Measurements from ENCODE around the gene BLNK. TPM values are rescaled to one million over a fixed set of nuclear protein-coding genes. Genes with fewer than 3 reads are reported as not detected.
A peak's percentile ranks its signal among the peaks of the same experiment; 100 is the strongest.
"Not testable (repeated sequence)": the region's sequence is repeated elsewhere in the genome, so short reads cannot be mapped to it uniquely, and the experiment has no call there.

BLNK gene
- total RNA-seq, 2 donors from 2014 or later: not detected

DNA sequence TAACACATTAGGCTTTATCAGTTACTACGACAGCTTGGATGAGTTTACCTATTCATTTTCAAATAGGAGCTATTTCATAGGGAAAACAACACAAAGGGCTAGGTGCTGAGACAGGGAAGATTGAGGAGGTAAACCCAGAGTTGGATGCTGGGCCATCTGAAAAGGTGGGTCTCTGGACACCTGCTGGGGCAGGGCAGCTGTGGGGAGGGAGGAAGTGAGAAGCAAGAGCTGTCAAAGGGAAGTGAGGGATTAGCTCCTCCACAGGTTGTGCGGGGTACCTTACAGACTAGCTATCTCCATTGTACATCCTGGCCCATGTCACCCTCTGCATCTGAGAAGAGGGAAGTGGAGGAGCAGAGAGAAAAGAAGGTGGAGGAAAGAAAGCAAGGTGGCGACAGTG, 48.9 kb downstream of the BLNK start:
- H3K9me3 Mint-ChIP-seq: no peaks in the 10 kb centered on the region
- DNase-seq (ENCODE audit: low spot score in 2 of 2) (no peak), ATAC-seq (no peak)
- H3K27ac Mint-ChIP-seq: no peak overlapping the region
- no peaks in the 10 kb centered on the region for H3K36me3 Mint-ChIP-seq

DNA sequence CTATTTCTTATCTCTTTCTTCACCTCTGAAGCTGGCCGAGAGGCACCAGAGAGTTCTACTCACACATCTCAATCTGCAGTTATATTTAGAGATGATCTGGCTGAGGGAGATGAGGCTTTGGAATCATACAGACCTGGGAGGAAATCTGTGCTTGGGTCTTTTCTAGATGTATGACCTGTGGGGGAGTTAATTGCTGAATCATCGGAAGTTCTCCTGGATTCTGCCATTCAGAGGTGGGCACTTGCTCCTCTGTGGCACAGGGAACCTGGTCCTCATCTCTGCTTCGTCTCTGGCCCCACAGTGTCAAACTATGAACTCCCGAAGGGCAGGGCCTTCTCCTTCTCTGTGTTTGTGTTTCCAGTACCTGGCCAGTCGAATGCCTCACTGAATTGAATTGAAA, 52.5 kb downstream of the BLNK start:
- DNase-seq (ENCODE audit: low spot score in 2 of 2) (no peak), ATAC-seq (no peak)
- Mint-ChIP-seq H3K9me3 (no peaks in the 10 kb centered on the region), H3K27ac (no peak overlapping the region), H3K36me3 (no peaks in the 10 kb centered on the region)

- Mint-ChIP-seq H3K27ac (no peak overlapping the region), H3K9me3 (no peaks in the 10 kb centered on the region), H3K36me3 (no peaks in the 10 kb centered on the region)
- ATAC-seq (no peak), DNase-seq (ENCODE audit: low spot score in 2 of 2) (no peak)
These were observed 53.7 kb downstream of the BLNK start for GRCh38 chr10:96217711-96218110.

GRCh38 chr10:96216775-96217174, 54.6 kb downstream of the BLNK start:
- ATAC-seq (no peak), DNase-seq (ENCODE audit: low spot score in 2 of 2) (no peak)
- Mint-ChIP-seq H3K9me3 (no peaks in the 10 kb centered on the region), H3K27ac (no peak overlapping the region), H3K36me3 (no peaks in the 10 kb centered on the region)

GRCh38 chr10:96212911-96213310, 58.5 kb downstream of the BLNK start:
- no peak for ATAC-seq
- Mint-ChIP-seq H3K27ac (no peak overlapping the region), H3K9me3 (no peaks in the 10 kb centered on the region), H3K36me3 (no peaks in the 10 kb centered on the region)
- no peak for DNase-seq (ENCODE audit: low spot score in 2 of 2)

- DNase-seq (ENCODE audit: low spot score in 2 of 2): no peak
- no peak for ATAC-seq
- no peak overlapping the region for H3K27ac Mint-ChIP-seq
- no peaks in the 10 kb centered on the region for H3K9me3 Mint-ChIP-seq
- H3K36me3 Mint-ChIP-seq: no peaks in the 10 kb centered on the region
These were observed 59.6 kb downstream of the BLNK start for GRCh38 chr10:96211764-96212163.

DNA sequence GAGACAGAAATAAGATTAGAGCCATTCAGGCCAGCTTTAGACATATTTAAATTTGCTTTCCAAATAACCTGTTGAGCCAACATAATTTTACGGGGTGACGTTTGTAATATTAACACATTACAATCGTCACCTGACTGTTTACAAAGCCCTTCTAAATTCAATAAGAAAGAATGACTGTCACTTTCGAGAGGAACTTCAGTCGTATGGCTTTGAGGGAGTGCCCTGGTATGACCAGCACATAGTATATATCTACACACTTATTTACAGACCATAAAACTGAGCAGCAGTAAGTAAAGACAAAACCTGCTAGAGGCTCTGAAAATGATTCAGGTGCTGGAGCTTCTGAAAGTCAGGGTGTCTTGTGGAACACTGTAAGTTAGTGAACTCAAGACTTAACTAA, 62.4 kb downstream of the BLNK start:
- H3K9me3 Mint-ChIP-seq: no peaks in the 10 kb centered on the region
- ATAC-seq (no peak), DNase-seq (ENCODE audit: low spot score in 2 of 2) (no peak)
- H3K36me3 Mint-ChIP-seq: no peaks in the 10 kb centered on the region
- H3K27ac Mint-ChIP-seq: no peak overlapping the region

- DNase-seq (ENCODE audit: low spot score in 2 of 2) (no peak), ATAC-seq (no peak)
- H3K36me3 Mint-ChIP-seq: no peaks in the 10 kb centered on the region
- no peaks in the 10 kb centered on the region for H3K9me3 Mint-ChIP-seq
- no peak overlapping the region for H3K27ac Mint-ChIP-seq
These were observed 63.1 kb downstream of the BLNK start for GRCh38 chr10:96208271-96208670.

DNA sequence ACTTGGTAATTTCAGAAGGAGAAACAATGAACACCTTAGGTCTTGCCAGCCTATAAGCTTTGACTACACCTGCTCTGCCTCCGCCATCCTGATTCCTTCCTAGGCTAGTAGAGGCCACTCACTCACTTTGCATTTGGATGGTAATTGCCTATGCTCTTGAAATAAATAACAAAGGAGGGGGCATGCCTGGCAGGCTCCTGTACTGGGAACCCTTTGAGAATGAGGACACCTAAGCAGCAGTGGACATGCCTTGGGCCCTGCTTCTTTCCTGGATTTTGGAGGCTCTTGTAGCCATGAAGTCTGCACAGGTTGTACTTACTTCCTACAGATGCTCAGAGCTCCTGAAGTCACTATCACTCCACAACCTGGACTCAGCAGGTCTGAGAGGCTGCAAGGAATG, 65.8 kb downstream of the BLNK start:
- DNase-seq (ENCODE audit: low spot score in 2 of 2) (no peak), ATAC-seq (no peak)
- Mint-ChIP-seq H3K27ac (no peak overlapping the region), H3K36me3 (no peaks in the 10 kb centered on the region), H3K9me3 (no peaks in the 10 kb centered on the region)

- no peaks in the 10 kb centered on the region for H3K36me3 Mint-ChIP-seq
These were observed 69.8 kb downstream of the BLNK start for GRCh38 chr10:96201525-96201924.

DNA sequence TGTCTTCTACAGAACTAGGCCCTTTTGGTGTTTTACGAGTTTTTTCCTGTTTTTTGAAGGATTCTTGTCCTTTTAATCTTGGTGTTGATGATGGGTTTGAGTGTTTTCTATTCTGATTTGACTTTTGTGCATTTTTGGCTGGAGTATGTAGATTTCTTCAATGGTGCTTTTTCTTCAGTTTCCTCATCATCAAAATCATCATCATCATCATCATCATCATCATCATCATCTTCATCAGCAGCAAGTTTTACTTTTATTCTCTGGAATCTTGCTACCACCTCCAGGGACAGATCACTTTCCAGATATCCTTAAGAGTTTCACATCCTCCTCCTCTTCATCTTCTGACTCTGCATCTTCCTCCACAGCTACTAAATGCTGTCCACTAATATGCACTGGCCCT, 81.9 kb downstream of the BLNK start:
- not testable (repeated sequence) for H3K9me3 Mint-ChIP-seq; DNase-seq (ENCODE audit: low spot score in 2 of 2); ATAC-seq; H3K27ac Mint-ChIP-seq
- H3K36me3 Mint-ChIP-seq: peaks cover 10 to 12% of the 10 kb centered on the region in 2 donors

More at GRCh38 chr10:96201525-96201924, 69.8 kb downstream of the BLNK start:
- Mint-ChIP-seq H3K9me3 (no peaks in the 10 kb centered on the region), H3K27ac (no peak overlapping the region)
- DNase-seq (ENCODE audit: low spot score in 2 of 2) (no peak), ATAC-seq (no peak)

- ATAC-seq: no peak
- Mint-ChIP-seq H3K9me3 (peaks cover 8% of the 10 kb centered on the region in 2 donors), H3K27ac (no peak overlapping the region), H3K36me3 (peaks cover 10 to 16% of the 10 kb centered on the region in 2 donors)
- no peak for DNase-seq (ENCODE audit: low spot score in 2 of 2)
These were observed 82.5 kb downstream of the BLNK start for GRCh38 chr10:96188916-96189315.

DNA sequence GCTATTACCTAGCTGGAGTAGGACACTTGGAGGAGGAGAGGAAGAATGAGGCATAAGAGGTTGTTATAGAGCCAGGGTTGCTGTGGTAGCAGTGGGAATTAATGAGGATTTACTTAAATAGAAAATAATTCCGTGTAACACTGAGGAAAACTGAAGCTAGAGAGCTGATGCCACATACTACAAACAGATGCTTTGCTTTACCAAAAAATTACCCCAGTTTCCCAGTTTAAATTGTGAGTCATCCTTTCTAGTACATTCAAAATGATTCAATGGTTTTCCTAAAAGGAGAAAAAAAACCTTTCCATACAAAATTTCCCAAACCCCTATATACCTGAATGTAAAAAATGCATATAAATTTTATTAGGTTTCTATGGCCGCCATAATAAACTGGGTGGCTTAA, 82.9 kb downstream of the BLNK start:
- Mint-ChIP-seq H3K27ac (no peak overlapping the region), H3K36me3 (peaks cover 12 to 21% of the 10 kb centered on the region in 2 donors), H3K9me3 (peaks cover 13% of the 10 kb centered on the region in 2 donors)
- no peak for ATAC-seq
- DNase-seq (ENCODE audit: low spot score in 2 of 2): no peak

GRCh38 chr10:96176985-96177384, 94.4 kb downstream of the BLNK start:
- ATAC-seq: no peak
- DNase-seq (ENCODE audit: low spot score in 2 of 2): no peak
- H3K36me3 Mint-ChIP-seq: peaks cover 5 to 8% of the 10 kb centered on the region in 2 donors

GRCh38 chr10:96172666-96173065, 98.7 kb downstream of the BLNK start:
- peaks cover 28 to 45% of the 10 kb centered on the region in 2 donors for H3K9me3 Mint-ChIP-seq

More at GRCh38 chr10:96176985-96177384, 94.4 kb downstream of the BLNK start:
- Mint-ChIP-seq H3K27ac (no peak overlapping the region), H3K9me3 (peaks cover 9 to 27% of the 10 kb centered on the region in 2 donors)

GRCh38 chr10:96170230-96170629, 101.1 kb downstream of the BLNK start:
- H3K36me3 Mint-ChIP-seq: peaks cover 30 to 34% of the 10 kb centered on the region in 2 donors
- DNase-seq (ENCODE audit: low spot score in 2 of 2) (no peak), ATAC-seq (no peak)
- peaks cover 42 to 45% of the 10 kb centered on the region in 2 donors for H3K9me3 Mint-ChIP-seq
- no peak overlapping the region for H3K27ac Mint-ChIP-seq

More at GRCh38 chr10:96172666-96173065, 98.7 kb downstream of the BLNK start:
- peaks cover 22 to 26% of the 10 kb centered on the region in 2 donors for H3K36me3 Mint-ChIP-seq
- ATAC-seq (no peak), DNase-seq (ENCODE audit: low spot score in 2 of 2) (no peak)
- H3K27ac Mint-ChIP-seq: no peak overlapping the region

DNA sequence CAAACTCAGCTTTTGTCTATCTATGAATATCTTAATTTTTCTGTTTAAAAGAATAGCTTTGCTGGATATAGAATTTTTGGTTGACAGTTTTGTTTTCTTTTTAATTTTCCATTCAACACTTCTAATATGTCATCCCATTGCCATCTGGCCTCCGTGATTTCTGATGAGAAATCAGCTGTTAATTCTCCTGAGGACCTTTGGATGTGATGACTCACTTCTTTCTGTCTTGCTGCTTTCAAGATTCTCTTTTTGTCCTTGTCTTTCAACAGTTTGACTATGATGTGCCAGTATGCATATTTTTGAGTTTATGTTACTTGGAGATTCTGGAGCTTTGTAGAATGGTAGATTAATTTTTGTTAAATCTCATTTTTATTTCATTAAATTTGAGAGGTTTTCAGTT, 102.8 kb downstream of the BLNK start:
- Mint-ChIP-seq H3K27ac (no peak overlapping the region), H3K36me3 (peaks cover 30 to 34% of the 10 kb centered on the region in 2 donors), H3K9me3 (peaks cover 34 to 45% of the 10 kb centered on the region in 2 donors)
- DNase-seq (ENCODE audit: low spot score in 2 of 2) (no peak), ATAC-seq (no peak)

DNA sequence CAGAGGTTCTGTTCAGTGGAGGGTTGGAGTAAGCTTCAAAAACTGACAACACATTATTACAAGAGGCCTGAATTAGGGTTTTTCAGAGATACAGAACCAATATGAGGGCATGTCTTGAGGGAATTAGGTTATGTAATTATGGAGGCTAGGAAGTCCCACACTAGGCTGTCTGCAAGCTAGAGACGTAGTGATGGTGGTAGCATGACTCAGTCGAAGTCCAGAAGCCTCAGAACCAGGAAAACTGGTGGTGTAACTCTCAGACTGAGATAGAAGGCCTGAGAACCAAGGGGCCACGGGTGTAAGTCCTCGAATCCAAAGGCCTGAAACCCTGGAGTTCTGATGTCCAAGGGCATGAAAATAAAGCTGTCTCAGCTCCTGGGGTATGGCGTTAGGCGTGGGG, 105.6 kb downstream of the BLNK start:
- no peak for DNase-seq (ENCODE audit: low spot score in 2 of 2)
- Mint-ChIP-seq H3K36me3 (peaks cover 30 to 42% of the 10 kb centered on the region in 2 donors), H3K27ac (no peak overlapping the region), H3K9me3 (peaks cover 31 to 37% of the 10 kb centered on the region in 2 donors)
- ATAC-seq: no peak

DNA sequence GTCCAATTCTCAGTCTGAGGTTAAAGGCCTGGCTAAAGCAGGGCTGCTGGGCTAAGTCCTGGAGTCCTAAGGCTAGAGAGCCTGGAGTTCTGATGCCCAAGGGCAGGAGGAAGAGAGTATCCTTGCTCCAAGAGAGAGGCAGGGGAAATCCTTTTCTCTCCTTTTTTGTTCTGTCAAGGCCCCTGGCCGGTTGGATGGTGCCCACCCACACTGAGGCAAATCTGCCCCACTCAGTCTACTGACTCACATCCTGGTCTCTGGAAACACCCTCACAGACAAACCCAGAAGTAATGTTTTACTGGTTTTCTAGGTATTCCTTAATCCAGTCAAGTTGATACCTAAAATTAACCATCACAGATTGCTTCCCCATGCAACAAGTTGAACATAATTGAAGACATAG, 118.3 kb downstream of the BLNK start:
- H3K36me3 Mint-ChIP-seq: peaks cover 56 to 67% of the 10 kb centered on the region in 2 donors
- DNase-seq (ENCODE audit: low spot score in 2 of 2) (no peak), ATAC-seq (peak in 1 of 2 donors; percentile 69)
- H3K27ac Mint-ChIP-seq: peak overlapping the region in 1 of 2 donors; percentile 85
- H3K9me3 Mint-ChIP-seq: peaks cover 13 to 17% of the 10 kb centered on the region in 2 donors
